ENCODE results near the gene LGALS14.

LGALS14 gene

DNA sequence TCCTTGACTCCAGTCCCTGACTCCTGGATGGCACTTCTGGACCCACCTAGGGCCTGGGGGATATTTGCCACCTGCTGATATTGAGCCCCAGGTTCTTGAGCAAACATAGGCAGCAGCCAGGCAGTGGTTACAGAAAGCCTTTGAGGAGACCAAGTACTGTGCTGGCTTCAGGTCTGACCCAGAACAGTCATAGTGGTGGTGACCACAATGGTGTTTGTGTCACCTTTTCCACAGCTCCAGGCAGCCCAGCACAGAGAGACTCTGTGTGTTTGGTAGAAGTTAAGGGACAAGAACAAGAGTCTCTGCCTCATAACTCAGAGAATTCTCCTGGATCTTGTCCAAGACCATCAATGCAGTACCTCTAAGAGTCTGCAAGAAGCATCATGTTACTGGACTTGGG lies 48.1 kb downstream of the LGALS14 start:
- no peak for DNase-seq

GRCh38 chr19:39752795-39753194 lies 48.5 kb downstream of the LGALS14 start:
- no peak for DNase-seq

DNA sequence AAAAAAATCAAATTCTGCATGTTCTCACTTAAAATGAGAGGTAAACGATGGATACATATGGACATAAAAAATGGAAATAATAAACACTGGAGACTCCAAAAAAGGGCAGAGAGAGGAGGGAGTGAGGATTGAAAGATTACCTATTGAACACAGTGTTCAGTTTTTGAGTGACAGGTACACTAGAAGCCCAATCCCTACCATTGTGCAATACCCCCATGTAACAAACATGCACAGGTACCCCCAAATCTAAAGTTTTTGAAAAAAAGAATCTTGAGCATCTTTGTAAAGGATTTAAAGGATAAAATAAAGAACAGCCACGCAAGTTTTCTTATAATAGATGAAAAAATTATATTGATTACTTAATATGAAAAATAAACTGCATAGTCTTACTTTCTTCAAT lies 50.3 kb downstream of the LGALS14 start:
- no peak for DNase-seq

DNA sequence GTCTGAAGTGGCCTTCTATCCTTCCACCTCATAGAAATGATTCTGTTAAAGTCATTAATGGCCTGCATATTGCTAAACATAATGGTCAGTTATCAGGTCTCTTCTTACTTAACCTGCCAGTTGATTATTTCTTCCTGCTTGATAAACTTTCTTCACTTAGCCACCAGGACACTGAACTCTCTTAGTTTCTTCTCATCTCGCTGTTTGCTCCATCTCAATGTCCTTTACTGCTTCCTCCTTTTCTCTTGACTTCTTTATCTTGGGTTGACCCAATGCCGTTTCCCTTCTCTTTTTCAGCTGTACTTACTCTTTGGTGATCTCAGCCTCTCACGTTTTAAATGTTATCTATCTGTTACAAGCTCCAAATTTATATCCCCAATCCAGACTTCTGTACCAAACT lies 50.7 kb downstream of the LGALS14 start:
- DNase-seq = no peak

Measured in effector CD8-positive, alpha-beta T cell (primary cell).